MM.1S (cell line): ENCODE measurements around the gene PYHIN1.

Experiments used
- CTCF ChIP-seq: fragments of 300-600 bp; sonication (generic); IDR thresholded peaks from 2 replicates; pipeline ENCODE4 v1.5.1; 2016; ENCODE audit warnings: antibody characterized with exemption, low read length, mixed read lengths
- EZH2 ChIP-seq: fragments of 300-600 bp; sonication (generic); optimal IDR thresholded peaks from 2 replicates; pipeline ENCODE3; 2017; ENCODE audit warnings: low read depth, mild to moderate bottlenecking, antibody characterized with exemption, low read length, mixed read lengths
- EZH2phosphoT487 ChIP-seq: fragments of 300-600 bp; sonication (generic); IDR thresholded peaks from 2 replicates; pipeline ENCODE4 v1.6.1; 2018; ENCODE audit warnings: antibody characterized with exemption, low read length

- TF ChIP-seq CTCF = no peak
- TF ChIP-seq EZH2 = no peak
- TF ChIP-seq EZH2phosphoT487 = no peak
These were observed 31.6 kb downstream of the PYHIN1 start for GRCh38 chr1:158962983-158963382.
